Panc1 (cell line): ENCODE results near the gene TOR2A.

Experiments used
- CTCF ChIP-seq: fragments of 450-650 bp; IDR thresholded peaks from 2 replicates; pipeline ENCODE4 v1.5.1; 2017; ENCODE audit warnings: mild to moderate bottlenecking
- POLR2AphosphoS5 ChIP-seq: IDR thresholded peaks from 2 replicates; pipeline ENCODE4 v1.6.1; 2012; ENCODE audit warnings: mild to moderate bottlenecking, low read depth, low read length, moderate library complexity
- REST ChIP-seq, 2 experiments: IDR thresholded peaks; 2 replicates each; pipeline ENCODE4 v1.6.1; 2011 to 2012; ENCODE audit warnings: low read depth in 2 of 2, control low read depth in 1 of 2, low read length in 1 of 2, mild to moderate bottlenecking in 1 of 2, moderate library complexity in 1 of 2; ENCODE audit not compliant: insufficient read depth in 1 of 2
- SIN3A ChIP-seq: IDR thresholded peaks from 2 replicates; pipeline ENCODE4 v1.6.1; 2012; ENCODE audit warnings: low read depth, mild to moderate bottlenecking, low read length, moderate library complexity, borderline replicate concordance; ENCODE audit not compliant: insufficient read depth

- TF ChIP-seq CTCF: no peak
- no peak for TF ChIP-seq SIN3A
- TF ChIP-seq POLR2AphosphoS5: no peak
- no peak for TF ChIP-seq REST (IDR thresholded peaks at IDR 0.05; ENCODE audit: insufficient read depth in 1 of 2, low read depth in 2 of 2, low read length in 1 of 2)
Observed at GRCh38 chr9:127773981-127774380, 38.9 kb upstream of the TOR2A start.
